ENCODE measurements around the gene SMYD2. TPM values are rescaled to one million over a fixed set of nuclear protein-coding genes. Genes with fewer than 3 reads are reported as not detected.

Gene SMYD2
- total and polyA plus RNA-seq, 2 donors (not counting 3 experiments of a cell fraction or from before 2014, with no cell fraction given): 8.0 to 20.9 TPM

DNA sequence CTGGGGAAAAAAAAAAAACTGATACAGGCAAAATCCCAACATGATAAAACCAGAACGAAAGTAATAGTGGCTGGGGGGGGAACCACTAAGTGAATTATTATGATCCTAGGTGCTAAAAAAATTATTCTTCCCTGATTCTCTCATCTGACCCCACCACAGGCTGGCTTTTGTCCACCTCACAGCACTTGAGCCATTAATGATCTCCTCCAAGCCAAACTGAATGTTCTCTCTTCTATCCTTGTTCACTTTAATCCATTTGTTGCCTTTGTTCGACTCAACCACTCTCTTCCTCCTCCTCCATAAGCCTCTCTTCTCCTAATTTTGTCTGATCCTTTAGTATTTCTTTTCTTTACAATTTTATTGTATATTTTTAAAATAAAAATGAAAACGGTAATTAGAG is 16.0 kb upstream of the SMYD2 start:
- FAIRE-seq: no peak

More for the DNA sequence above, 16.0 kb upstream of the SMYD2 start:
- dilution Hi-C loops (cut with MboI; ENCODE audit: extremely low pct_ligation_motif_present, low sequenced_read_pairs) (no loop called here), intact Hi-C loops (cut with micrococcal nuclease) (loop anchor here (5.0 kb wide), 1 partner anchor 337 kb away; the partner anchor contains the start of gene CENPF)
- Histone ChIP-seq H3K9me1 (replicated peaks; ENCODE audit: control insufficient read depth, extremely low read depth, insufficient read depth, low read length) (no peaks in the 10 kb centered on the region), H2AFZ (ENCODE audit: low read depth, low read length) (no peak overlapping the region), H3K4me2 (ENCODE audit: insufficient read depth, low read length) (no peak overlapping the region), H3K4me3 (replicated peaks in 1 of 3; ENCODE audit: insufficient read depth in 1 of 3, low read depth in 1 of 3, low read length in 3 of 3) (no peak overlapping the region), H3K79me2 (ENCODE audit: control insufficient read depth, insufficient read depth, low read length) (no peaks in the 10 kb centered on the region), H3K36me3 (ENCODE audit: control insufficient read depth in 2 of 2, extremely low read depth in 1 of 2, insufficient read depth in 2 of 2, low read length in 2 of 2) (no peaks in the 10 kb centered on the region), H3K27me3 (ENCODE audit: control insufficient read depth in 2 of 2, insufficient read depth in 2 of 2, low read length in 2 of 2) (peaks cover 6 to 8% of the 10 kb centered on the region in 2 experiments), H3K27ac (ENCODE audit: insufficient read depth, low read depth, low read length) (no peak overlapping the region), H3K9me3 (replicated peaks; ENCODE audit: control insufficient read depth, insufficient read depth, low read length) (no peaks in the 10 kb centered on the region), H3K4me1 (ENCODE audit: control insufficient read depth, extremely low read depth, insufficient read depth, low read length) (peaks cover 13% of the 10 kb centered on the region), H3K9ac (replicated peaks; ENCODE audit: extremely low read depth, insufficient read depth, low read length) (no peak overlapping the region), H4K20me1 (replicated peaks; ENCODE audit: control insufficient read depth, extremely low read depth, insufficient read depth, low read length) (no peaks in the 10 kb centered on the region)
- POLR2A ChIA-PET: no interaction called here
- TF ChIP-seq, protein P1, sequence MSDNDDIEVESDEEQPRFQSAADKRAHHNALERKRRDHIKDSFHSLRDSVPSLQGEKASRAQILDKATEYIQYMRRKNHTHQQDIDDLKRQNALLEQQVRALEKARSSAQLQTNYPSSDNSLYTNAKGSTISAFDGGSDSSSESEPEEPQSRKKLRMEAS (IDR thresholded peaks at IDR 0.05; ENCODE audit: insufficient read depth, insufficient read length): no peak
- TF ChIP-seq, protein P2, sequence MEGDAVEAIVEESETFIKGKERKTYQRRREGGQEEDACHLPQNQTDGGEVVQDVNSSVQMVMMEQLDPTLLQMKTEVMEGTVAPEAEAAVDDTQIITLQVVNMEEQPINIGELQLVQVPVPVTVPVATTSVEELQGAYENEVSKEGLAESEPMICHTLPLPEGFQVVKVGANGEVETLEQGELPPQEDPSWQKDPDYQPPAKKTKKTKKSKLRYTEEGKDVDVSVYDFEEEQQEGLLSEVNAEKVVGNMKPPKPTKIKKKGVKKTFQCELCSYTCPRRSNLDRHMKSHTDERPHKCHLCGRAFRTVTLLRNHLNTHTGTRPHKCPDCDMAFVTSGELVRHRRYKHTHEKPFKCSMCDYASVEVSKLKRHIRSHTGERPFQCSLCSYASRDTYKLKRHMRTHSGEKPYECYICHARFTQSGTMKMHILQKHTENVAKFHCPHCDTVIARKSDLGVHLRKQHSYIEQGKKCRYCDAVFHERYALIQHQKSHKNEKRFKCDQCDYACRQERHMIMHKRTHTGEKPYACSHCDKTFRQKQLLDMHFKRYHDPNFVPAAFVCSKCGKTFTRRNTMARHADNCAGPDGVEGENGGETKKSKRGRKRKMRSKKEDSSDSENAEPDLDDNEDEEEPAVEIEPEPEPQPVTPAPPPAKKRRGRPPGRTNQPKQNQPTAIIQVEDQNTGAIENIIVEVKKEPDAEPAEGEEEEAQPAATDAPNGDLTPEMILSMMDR (IDR thresholded peaks at IDR 0.05; ENCODE audit: extremely low read depth in 1 of 2, insufficient read depth in 1 of 2, low read depth in 1 of 2, low read length in 2 of 2): no peak
- TF ChIP-seq POLR2AphosphoS5 (IDR thresholded peaks at IDR 0.05; ENCODE audit: insufficient read depth, low read depth, low read length): no peak
- TF ChIP-seq EZH2 (IDR thresholded peaks at IDR 0.05; ENCODE audit: borderline replicate concordance, low read depth, low read length, severe bottlenecking): no peak
- TF ChIP-seq GATA2 (IDR thresholded peaks at IDR 0.05; ENCODE audit: insufficient read depth, insufficient read length, low read depth, low read length): no peak
- TF ChIP-seq POLR2A (IDR thresholded peaks at IDR 0.05; ENCODE audit: low read depth, low read length): no peak
- TF ChIP-seq JUN (IDR thresholded peaks at IDR 0.05; ENCODE audit: borderline replicate concordance, insufficient read depth, insufficient read length, low read depth): no peak
- TF ChIP-seq FOS (IDR thresholded peaks at IDR 0.05; ENCODE audit: borderline replicate concordance, insufficient read depth, low read length): no peak
- no peak for TF ChIP-seq MYC (IDR thresholded peaks at IDR 0.05; ENCODE audit: low read depth, low read length)
- no peak for DNase-seq (ENCODE audit: low read depth, low spot score)
- CTCF ChIA-PET: no interaction called here
- no TSS peak for BruUV-seq (replicated peaks)
